Measurements from ENCODE around the gene ME3. TPM values are rescaled to one million over a fixed set of nuclear protein-coding genes. Genes with fewer than 3 reads are reported as not detected.

The ME3 gene
- total RNA-seq, 1 donor from 2014 or later, result 49.6 TPM

DNA sequence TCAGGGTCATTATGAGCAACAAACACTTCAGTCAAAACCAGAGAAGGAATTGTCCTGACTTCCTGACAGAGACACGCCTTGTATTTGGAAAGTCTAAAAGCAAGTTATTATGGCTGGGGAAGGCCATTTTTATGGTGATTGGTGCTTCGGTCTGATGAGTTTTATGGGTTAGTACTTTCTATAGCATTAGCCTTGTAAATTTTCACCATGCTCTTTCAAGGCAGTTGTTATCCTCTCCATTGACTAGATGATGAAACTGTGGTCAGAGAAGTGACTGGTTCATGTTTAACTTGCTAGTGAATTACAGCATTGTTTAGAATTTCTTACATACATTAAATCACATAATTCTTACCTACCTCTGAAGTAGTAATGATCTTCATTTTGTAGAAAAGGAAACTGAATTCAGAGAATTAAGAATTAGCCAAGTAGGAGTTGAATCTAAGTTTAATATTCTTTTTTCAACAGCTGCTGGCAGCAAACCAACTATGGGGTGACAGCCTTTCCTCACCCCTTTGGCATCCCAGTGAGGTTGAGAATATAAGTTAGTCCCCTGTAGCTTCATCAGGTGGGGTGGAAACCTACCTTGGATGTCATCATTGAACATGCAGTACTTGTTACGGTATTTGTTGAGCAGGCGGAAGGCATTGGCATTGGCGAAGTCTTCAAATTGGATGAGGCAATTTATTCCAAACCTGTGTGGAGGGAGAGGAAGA is 207.8 kb downstream of the ME3 start:
- Mint-ChIP-seq H3K27ac (no peak overlapping the region), H3K4me3 (no peak overlapping the region), H3K27me3 (ENCODE audit: insufficient read depth, low read depth) (peaks cover 2% of the 10 kb centered on the region), H3K36me3 (peaks cover 3% of the 10 kb centered on the region), H3K9me3 (no peaks in the 10 kb centered on the region), H3K4me1 (peaks cover 14% of the 10 kb centered on the region)
- no peak overlapping the region for H3K4me3 ChIP-seq
- H4K20me1 ChIP-seq (ENCODE audit: low read depth), result no peaks in the 10 kb centered on the region
- TF ChIP-seq, protein P1, sequence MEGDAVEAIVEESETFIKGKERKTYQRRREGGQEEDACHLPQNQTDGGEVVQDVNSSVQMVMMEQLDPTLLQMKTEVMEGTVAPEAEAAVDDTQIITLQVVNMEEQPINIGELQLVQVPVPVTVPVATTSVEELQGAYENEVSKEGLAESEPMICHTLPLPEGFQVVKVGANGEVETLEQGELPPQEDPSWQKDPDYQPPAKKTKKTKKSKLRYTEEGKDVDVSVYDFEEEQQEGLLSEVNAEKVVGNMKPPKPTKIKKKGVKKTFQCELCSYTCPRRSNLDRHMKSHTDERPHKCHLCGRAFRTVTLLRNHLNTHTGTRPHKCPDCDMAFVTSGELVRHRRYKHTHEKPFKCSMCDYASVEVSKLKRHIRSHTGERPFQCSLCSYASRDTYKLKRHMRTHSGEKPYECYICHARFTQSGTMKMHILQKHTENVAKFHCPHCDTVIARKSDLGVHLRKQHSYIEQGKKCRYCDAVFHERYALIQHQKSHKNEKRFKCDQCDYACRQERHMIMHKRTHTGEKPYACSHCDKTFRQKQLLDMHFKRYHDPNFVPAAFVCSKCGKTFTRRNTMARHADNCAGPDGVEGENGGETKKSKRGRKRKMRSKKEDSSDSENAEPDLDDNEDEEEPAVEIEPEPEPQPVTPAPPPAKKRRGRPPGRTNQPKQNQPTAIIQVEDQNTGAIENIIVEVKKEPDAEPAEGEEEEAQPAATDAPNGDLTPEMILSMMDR (IDR thresholded peaks at IDR 0.05), result no peak
- TF ChIP-seq EZH2phosphoT487 (IDR thresholded peaks at IDR 0.05), result no peak
- no peak for TF ChIP-seq EZH2 (IDR thresholded peaks at IDR 0.05)
- no peak overlapping the region for H3K27ac ChIP-seq
- H3K4me1 ChIP-seq, result peaks cover 5% of the 10 kb centered on the region
- H3K27me3 ChIP-seq, result no peaks in the 10 kb centered on the region
- no peak overlapping the region for H3K4me2 ChIP-seq
- no peaks in the 10 kb centered on the region for H3K79me2 ChIP-seq (ENCODE audit: low read depth)
- no peaks in the 10 kb centered on the region for H3K36me3 ChIP-seq
- no peak overlapping the region for H3K9ac ChIP-seq
- H3K9me3 ChIP-seq (ENCODE audit: low read depth), result no peaks in the 10 kb centered on the region
- DNase-seq (ENCODE audit: low spot score), result no peak
- no peaks in the 10 kb centered on the region for H3F3A ChIP-seq (ENCODE audit: low read depth)
- no peak overlapping the region for H2AFZ ChIP-seq (replicated peaks)

DNA sequence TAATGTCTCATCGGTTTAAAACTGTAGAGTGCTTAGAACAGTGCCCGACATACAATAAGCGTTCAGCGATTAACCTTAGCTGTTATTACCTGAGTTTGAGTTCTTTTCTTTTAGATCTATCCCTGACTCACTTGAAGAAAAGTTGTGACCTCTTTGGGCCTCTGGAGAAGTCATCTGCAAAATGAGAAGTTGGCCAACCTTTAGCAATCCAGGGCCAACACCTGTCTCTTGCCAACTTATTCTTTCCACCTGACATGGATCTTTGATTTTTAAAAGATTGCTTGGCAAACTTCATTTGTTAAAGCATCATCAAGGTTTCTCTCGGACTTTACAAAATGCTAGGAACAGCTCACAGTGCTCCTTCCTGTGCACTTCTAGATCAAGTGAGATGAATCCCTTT is 208.5 kb downstream of the ME3 start:
- Histone ChIP-seq H3K4me2 (no peak overlapping the region), H3F3A (ENCODE audit: low read depth) (no peaks in the 10 kb centered on the region), H3K9ac (no peak overlapping the region), H4K20me1 (ENCODE audit: low read depth) (no peaks in the 10 kb centered on the region), H3K36me3 (no peaks in the 10 kb centered on the region), H3K4me3 (no peak overlapping the region), H3K9me3 (ENCODE audit: low read depth) (no peaks in the 10 kb centered on the region), H3K79me2 (ENCODE audit: low read depth) (no peaks in the 10 kb centered on the region), H3K4me1 (peaks cover 5% of the 10 kb centered on the region), H3K27me3 (no peaks in the 10 kb centered on the region), H2AFZ (replicated peaks) (no peak overlapping the region), H3K27ac (no peak overlapping the region)
- TF ChIP-seq, protein P1 (IDR thresholded peaks at IDR 0.05), result no peak
- no peak for TF ChIP-seq EZH2 (IDR thresholded peaks at IDR 0.05)
- no peak for TF ChIP-seq EZH2phosphoT487 (IDR thresholded peaks at IDR 0.05)
- DNase-seq (ENCODE audit: low spot score), result no peak
- Mint-ChIP-seq H3K27me3 (ENCODE audit: insufficient read depth, low read depth) (peaks cover 2% of the 10 kb centered on the region), H3K4me3 (no peak overlapping the region), H3K36me3 (peaks cover 3% of the 10 kb centered on the region), H3K4me1 (peaks cover 14% of the 10 kb centered on the region), H3K9me3 (no peaks in the 10 kb centered on the region), H3K27ac (no peak overlapping the region)

DNA sequence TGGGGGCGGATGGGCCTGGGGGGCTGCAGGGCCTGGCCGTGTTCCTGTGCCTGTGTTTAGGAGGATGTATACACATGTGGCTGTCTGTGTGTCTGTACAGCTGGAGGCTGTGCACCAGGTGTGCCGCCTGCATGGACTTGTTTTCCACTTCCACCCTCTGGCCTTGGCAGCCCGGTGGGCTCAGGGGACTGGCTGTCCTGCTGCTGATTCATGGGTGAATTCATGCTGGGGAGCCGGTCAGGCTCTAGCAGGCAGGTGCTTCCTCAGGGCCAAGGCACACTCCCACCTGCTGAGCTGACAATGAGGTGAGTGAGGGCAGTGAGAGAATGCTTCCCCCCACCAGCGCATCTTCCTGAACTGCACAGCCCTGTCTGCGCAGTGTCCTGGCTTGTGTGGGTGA is 209.3 kb downstream of the ME3 start:
- H3K9ac ChIP-seq, result no peak overlapping the region
- no peaks in the 10 kb centered on the region for H3K79me2 ChIP-seq (ENCODE audit: low read depth)
- Mint-ChIP-seq H3K27me3 (ENCODE audit: insufficient read depth, low read depth) (peaks cover 2% of the 10 kb centered on the region), H3K9me3 (no peaks in the 10 kb centered on the region), H3K4me1 (peaks cover 14% of the 10 kb centered on the region), H3K36me3 (peaks cover 3% of the 10 kb centered on the region), H3K4me3 (no peak overlapping the region), H3K27ac (no peak overlapping the region)
- H3K4me1 ChIP-seq, result peaks cover 5% of the 10 kb centered on the region
- no peaks in the 10 kb centered on the region for H3K27me3 ChIP-seq
- H3K36me3 ChIP-seq, result no peaks in the 10 kb centered on the region
- no peaks in the 10 kb centered on the region for H3F3A ChIP-seq (ENCODE audit: low read depth)
- DNase-seq (ENCODE audit: low spot score), result no peak
- no peak overlapping the region for H3K4me3 ChIP-seq
- no peak overlapping the region for H3K27ac ChIP-seq
- H4K20me1 ChIP-seq (ENCODE audit: low read depth), result no peaks in the 10 kb centered on the region
- H3K4me2 ChIP-seq, result no peak overlapping the region
- no peaks in the 10 kb centered on the region for H3K9me3 ChIP-seq (ENCODE audit: low read depth)
- TF ChIP-seq, protein P1 (IDR thresholded peaks at IDR 0.05), result no peak
- TF ChIP-seq EZH2 (IDR thresholded peaks at IDR 0.05) (no peak), EZH2phosphoT487 (IDR thresholded peaks at IDR 0.05) (no peak)
- no peak overlapping the region for H2AFZ ChIP-seq (replicated peaks)

Measured in neural progenitor cell (in vitro differentiated cells).